Hepatocyte (in vitro differentiated cells): Measurements from ENCODE around the gene FH.

ENCODE experiments used
- CTCF ChIP-seq: fragments of 200-600 bp; sonication (generic); IDR thresholded peaks from 2 replicates; pipeline ENCODE4 v1.5.1; 2016; ENCODE audit warnings: antibody characterized with exemption, mild to moderate bottlenecking; ENCODE audit not compliant: poor library complexity
- EZH2phosphoT487 ChIP-seq: fragments of 200-600 bp; sonication (generic); IDR thresholded peaks from one replicate; pipeline ENCODE4 v1.6.1; 2018; ENCODE audit warnings: antibody characterized with exemption, mild to moderate bottlenecking, low read depth, moderate library complexity; ENCODE audit not compliant: unreplicated experiment, severe bottlenecking

GRCh38 chr1:241518476-241519307, 863 bp downstream of the FH start:
- no peak for TF ChIP-seq CTCF
- TF ChIP-seq EZH2phosphoT487: no peak
